Measurements from ENCODE around the gene SAMD14. TPM values are rescaled to one million over a fixed set of nuclear protein-coding genes. Genes with fewer than 3 reads are reported as not detected.
A peak's percentile ranks its signal among the peaks of the same experiment; 100 is the strongest.

The SAMD14 gene
- total RNA-seq, 3 donors from 2014 or later, result 0.52 to 2.6 (median 1.2) TPM

GRCh38 chr17:50060951-50061712, 68.8 kb downstream of the SAMD14 start:
- H3K9me3 ChIP-seq, result no peaks in the 10 kb centered on the region
- intact Hi-C loops (cut with DNase I, micrococcal nuclease), result no loop called here
- no peak for TF ChIP-seq CTCF (IDR thresholded peaks at IDR 0.05)
- no peak overlapping the region for H3K4me3 ChIP-seq
- DNase-seq, result peak; percentile 69 to 75 (median 73)
- no peak for ATAC-seq
- peaks cover 64% of the 10 kb centered on the region for H3K4me1 ChIP-seq (ENCODE audit: low read depth)
- H3K36me3 ChIP-seq (ENCODE audit: low read depth), result no peaks in the 10 kb centered on the region

Other genes starting within 250 kb of the SAMD14 start
- gene DLX4, start 161.0 kb downstream of the SAMD14 start, total RNA-seq, result under 1 TPM; 0.14 to 0.60 (median 0.24) TPM
- gene DLX3, start 134.9 kb downstream of the SAMD14 start, total RNA-seq, result under 1 TPM in 1 of 3 donors, not detected in 2; 0.22 TPM
- gene ITGA3, start 74.0 kb downstream of the SAMD14 start, total RNA-seq, result 100 to 1,000 TPM; 108 to 170 (median 108) TPM
- gene PDK2, start 34.8 kb downstream of the SAMD14 start, total RNA-seq, result 10 to 100 TPM; 51.0 to 91.6 (median 72.6) TPM
- 10 to 100 TPM; 27.3 to 47.5 (median 33.1) TPM for gene PPP1R9B, start 20.5 kb upstream of the SAMD14 start, total RNA-seq
- 10 to 100 TPM in 1 of 3 donors, 1 to 10 TPM in 1, under 1 TPM in 1; 0.64 to 30.7 (median 6.8) TPM for gene SGCA, start 35.8 kb upstream of the SAMD14 start, total RNA-seq
- 100 to 1,000 TPM in 2 of 3 donors, 10 to 100 TPM in 1; 53.0 to 248 (median 160) TPM for gene COL1A1, start 71.5 kb upstream of the SAMD14 start, total RNA-seq
- 1 to 10 TPM; 1.3 to 2.8 (median 2.6) TPM for gene TMEM92, start 144.3 kb upstream of the SAMD14 start, total RNA-seq
- gene XYLT2, start 216.0 kb upstream of the SAMD14 start, total RNA-seq, result 10 to 100 TPM; 14.7 to 20.0 (median 18.4) TPM
- 10 to 100 TPM; 63.7 to 90.3 (median 80.2) TPM for gene MRPL27, start 243.0 kb upstream of the SAMD14 start, total RNA-seq
- gene EME1, start 243.1 kb upstream of the SAMD14 start, total RNA-seq, result 1 to 10 TPM in 2 of 3 donors, under 1 TPM in 1; 0.76 to 4.0 (median 1.8) TPM